ENCODE measurements around the gene TYMP. TPM values are rescaled to one million over a fixed set of nuclear protein-coding genes. Genes with fewer than 3 reads are reported as not detected.

TYMP gene
- total RNA-seq, 1 experiment from 2014 or later = 5.9 TPM

DNA sequence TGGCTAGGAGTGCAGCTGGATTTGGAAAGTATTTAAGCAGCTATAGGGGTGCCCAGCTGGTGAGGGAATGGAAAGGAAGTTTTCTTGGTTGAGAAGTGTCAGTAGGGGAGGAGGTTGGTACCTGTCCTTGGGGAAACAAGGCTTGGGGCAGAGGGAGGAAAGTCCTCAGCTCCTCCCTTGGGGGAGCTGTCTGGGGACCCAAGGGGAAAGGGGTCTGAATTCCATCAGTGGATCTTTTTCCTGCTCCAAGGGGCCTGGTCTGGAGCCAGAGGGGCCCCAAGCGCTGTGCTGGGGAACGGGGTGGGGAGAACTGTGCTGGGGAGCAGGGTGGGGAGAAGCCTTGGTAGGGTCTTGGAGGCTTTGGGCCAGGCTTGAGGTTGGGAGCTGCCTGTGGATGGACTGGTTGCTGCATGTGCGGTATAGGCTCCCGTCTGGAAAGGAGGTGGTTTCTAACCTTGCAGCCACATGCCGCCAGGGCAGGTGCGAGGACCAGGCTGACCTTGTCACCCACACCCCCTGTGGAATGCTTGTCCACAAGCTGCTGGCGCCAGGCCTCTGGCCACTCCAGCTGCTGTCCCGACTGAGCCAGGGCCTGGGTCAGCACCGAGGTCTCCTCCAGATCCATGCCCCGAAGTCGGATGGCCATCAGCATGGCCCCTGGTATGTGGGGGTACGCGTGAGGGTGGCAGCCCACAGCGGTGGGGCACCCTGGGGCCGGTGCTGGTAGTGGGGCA is 963 bp downstream of the TYMP start:
- H3K27ac ChIP-seq = no peak overlapping the region
- H3K4me2 ChIP-seq = no peak overlapping the region
- H3K4me1 ChIP-seq (replicated peaks; ENCODE audit: insufficient read depth) = peaks cover 29% of the 10 kb centered on the region
- POLR2A ChIA-PET (ENCODE audit: unreplicated experiment) = interaction anchor here (0.6 kb wide), 1 partner anchor 59 kb away, joined by 4 read pairs; no protein-coding TSS in a partner anchor
- H3K9me2 ChIP-seq (ENCODE audit: insufficient read depth) = no peaks in the 10 kb centered on the region
- H3K79me2 ChIP-seq (ENCODE audit: low read depth) = peaks cover 8% of the 10 kb centered on the region
- TF ChIP-seq, protein P1, sequence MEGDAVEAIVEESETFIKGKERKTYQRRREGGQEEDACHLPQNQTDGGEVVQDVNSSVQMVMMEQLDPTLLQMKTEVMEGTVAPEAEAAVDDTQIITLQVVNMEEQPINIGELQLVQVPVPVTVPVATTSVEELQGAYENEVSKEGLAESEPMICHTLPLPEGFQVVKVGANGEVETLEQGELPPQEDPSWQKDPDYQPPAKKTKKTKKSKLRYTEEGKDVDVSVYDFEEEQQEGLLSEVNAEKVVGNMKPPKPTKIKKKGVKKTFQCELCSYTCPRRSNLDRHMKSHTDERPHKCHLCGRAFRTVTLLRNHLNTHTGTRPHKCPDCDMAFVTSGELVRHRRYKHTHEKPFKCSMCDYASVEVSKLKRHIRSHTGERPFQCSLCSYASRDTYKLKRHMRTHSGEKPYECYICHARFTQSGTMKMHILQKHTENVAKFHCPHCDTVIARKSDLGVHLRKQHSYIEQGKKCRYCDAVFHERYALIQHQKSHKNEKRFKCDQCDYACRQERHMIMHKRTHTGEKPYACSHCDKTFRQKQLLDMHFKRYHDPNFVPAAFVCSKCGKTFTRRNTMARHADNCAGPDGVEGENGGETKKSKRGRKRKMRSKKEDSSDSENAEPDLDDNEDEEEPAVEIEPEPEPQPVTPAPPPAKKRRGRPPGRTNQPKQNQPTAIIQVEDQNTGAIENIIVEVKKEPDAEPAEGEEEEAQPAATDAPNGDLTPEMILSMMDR (conservative IDR thresholded peaks at IDR 0.05) = no peak
- TF ChIP-seq EZH2 (IDR thresholded peaks at IDR 0.05; ENCODE audit: low read depth) = no peak
- H3K4me3 ChIP-seq = no peak overlapping the region
- no peak overlapping the region for H2AFZ ChIP-seq
- H4K20me1 ChIP-seq (ENCODE audit: insufficient read depth) = peaks cover 8% of the 10 kb centered on the region
- peak in 1 of 2 experiments; percentile 30 for DNase-seq
- CTCF ChIA-PET = interaction anchor here (0.6 kb wide), 1 partner anchor 22 kb away, joined by 7 read pairs; no protein-coding TSS in a partner anchor
- no peaks in the 10 kb centered on the region for H3K27me3 ChIP-seq (ENCODE audit: insufficient read depth, low read depth)
- intact Hi-C loops (cut with micrococcal nuclease; ENCODE audit: unreplicated experiment) = no loop called here
- BruUV-seq (replicated peaks) = no TSS peak
- no peaks in the 10 kb centered on the region for H3K9me3 ChIP-seq (ENCODE audit: insufficient read depth, low read depth)
- no peaks in the 10 kb centered on the region for H3K36me3 ChIP-seq (ENCODE audit: low read depth)
- peaks cover 71% of the 10 kb centered on the region for H3F3A ChIP-seq (ENCODE audit: insufficient read depth, low read depth)

DNA sequence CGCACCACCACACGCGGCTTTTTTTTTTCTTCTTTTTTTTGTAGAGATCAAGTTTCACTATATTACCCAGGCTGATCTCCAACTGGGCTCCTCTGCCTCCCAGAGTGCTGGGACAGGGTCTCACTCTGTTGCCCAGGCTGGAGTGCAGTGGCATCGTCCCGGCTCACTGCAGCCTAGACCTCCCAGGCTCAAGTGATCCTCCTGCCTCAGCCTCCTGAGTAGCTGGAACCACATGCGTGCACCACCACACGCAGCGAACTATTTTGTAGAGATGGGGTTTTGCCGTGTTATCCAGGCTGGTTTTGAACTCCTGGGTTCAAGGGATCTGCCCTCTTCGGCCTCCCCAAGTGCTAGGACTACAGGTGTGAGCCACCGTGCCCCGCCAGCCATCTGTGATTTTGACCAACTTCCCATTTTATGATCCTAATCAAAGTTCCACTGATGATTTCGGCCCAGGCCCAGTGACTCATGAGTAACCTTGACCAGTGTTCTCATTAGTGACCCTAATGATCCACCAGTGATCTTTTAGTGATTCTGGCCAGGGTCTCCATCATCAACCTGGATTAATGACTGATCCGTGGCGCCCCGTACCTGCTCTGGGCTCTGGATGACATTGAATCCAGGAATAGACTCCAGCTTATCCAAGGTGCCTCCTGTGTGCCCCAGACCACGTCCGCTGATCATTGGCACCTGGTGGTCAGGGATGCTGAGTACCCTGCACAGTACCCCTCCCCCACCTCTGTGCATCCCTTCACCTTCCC is 1.7 kb downstream of the TYMP start:
- no peak overlapping the region for H2AFZ ChIP-seq
- no peak overlapping the region for H3K27ac ChIP-seq
- H3F3A ChIP-seq (ENCODE audit: insufficient read depth, low read depth) = peaks cover 69% of the 10 kb centered on the region
- no peaks in the 10 kb centered on the region for H3K9me2 ChIP-seq (ENCODE audit: insufficient read depth)
- peaks cover 16% of the 10 kb centered on the region for H4K20me1 ChIP-seq (ENCODE audit: insufficient read depth)
- DNase-seq = no peak
- H3K9me3 ChIP-seq (ENCODE audit: insufficient read depth, low read depth) = no peaks in the 10 kb centered on the region
- H3K4me1 ChIP-seq (replicated peaks; ENCODE audit: insufficient read depth) = peaks cover 30% of the 10 kb centered on the region
- no TSS peak for BruUV-seq (replicated peaks)
- peaks cover 5% of the 10 kb centered on the region for H3K36me3 ChIP-seq (ENCODE audit: low read depth)
- intact Hi-C loops (cut with micrococcal nuclease; ENCODE audit: unreplicated experiment) = loop anchor here (2.0 kb wide), 2 partner anchors 55 to 93 kb away; partner anchors contain the start of gene CHKB
- no peaks in the 10 kb centered on the region for H3K27me3 ChIP-seq (ENCODE audit: insufficient read depth, low read depth)
- no peak for TF ChIP-seq EZH2 (IDR thresholded peaks at IDR 0.05; ENCODE audit: low read depth)
- TF ChIP-seq, protein P1 (conservative IDR thresholded peaks at IDR 0.05) = no peak
- peaks cover 16% of the 10 kb centered on the region for H3K79me2 ChIP-seq (ENCODE audit: low read depth)
- peak overlapping the region; percentile 94; the same call in 1 of the 2 replicates for H3K4me2 ChIP-seq
- no peak overlapping the region for H3K4me3 ChIP-seq
- ChIA-PET POLR2A (ENCODE audit: unreplicated experiment) (interaction anchor here (0.6 kb wide), 1 partner anchor 58 kb away, joined by 4 read pairs; no protein-coding TSS in a partner anchor), CTCF (no interaction called here)
